ENCODE results near the gene PTCSC3.

PTCSC3 gene

DNA sequence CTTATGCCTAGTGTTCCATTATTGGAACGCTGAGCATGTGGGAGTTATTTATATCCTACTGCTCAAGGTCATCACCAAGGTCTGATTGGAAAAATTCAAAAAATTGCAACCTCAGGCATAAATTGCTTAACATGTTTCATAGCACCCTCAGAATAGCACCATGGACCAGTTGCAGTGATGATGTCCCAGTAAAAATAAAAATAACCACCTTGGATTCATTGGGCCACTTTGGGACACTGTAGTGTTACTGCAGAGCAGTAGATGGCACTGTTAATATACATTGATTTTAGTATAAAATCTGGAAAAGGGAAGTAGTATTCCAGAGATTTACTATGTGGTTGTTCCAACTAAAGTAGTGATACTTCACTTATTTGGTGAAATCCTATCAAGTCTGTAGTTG is 31.0 kb upstream of the PTCSC3 start:
- TF ChIP-seq, protein P1, sequence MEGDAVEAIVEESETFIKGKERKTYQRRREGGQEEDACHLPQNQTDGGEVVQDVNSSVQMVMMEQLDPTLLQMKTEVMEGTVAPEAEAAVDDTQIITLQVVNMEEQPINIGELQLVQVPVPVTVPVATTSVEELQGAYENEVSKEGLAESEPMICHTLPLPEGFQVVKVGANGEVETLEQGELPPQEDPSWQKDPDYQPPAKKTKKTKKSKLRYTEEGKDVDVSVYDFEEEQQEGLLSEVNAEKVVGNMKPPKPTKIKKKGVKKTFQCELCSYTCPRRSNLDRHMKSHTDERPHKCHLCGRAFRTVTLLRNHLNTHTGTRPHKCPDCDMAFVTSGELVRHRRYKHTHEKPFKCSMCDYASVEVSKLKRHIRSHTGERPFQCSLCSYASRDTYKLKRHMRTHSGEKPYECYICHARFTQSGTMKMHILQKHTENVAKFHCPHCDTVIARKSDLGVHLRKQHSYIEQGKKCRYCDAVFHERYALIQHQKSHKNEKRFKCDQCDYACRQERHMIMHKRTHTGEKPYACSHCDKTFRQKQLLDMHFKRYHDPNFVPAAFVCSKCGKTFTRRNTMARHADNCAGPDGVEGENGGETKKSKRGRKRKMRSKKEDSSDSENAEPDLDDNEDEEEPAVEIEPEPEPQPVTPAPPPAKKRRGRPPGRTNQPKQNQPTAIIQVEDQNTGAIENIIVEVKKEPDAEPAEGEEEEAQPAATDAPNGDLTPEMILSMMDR (IDR thresholded peaks at IDR 0.05; ENCODE audit: low read depth, low read length): peak; percentile 37
- no peak for DNase-seq (ENCODE audit: extremely low read depth, low read depth)

GRCh38 chr14:36204461-36205073 is 28.0 kb upstream of the PTCSC3 start:
- TF ChIP-seq, protein P1 (IDR thresholded peaks at IDR 0.05; ENCODE audit: low read depth, low read length): no peak
- no peak for DNase-seq (ENCODE audit: extremely low read depth, low read depth)

- no peak for DNase-seq (ENCODE audit: extremely low read depth, low read depth)
- TF ChIP-seq, protein P1 (IDR thresholded peaks at IDR 0.05; ENCODE audit: low read depth, low read length): no peak
Measured at GRCh38 chr14:36198378-36198777, 21.9 kb upstream of the PTCSC3 start.

- DNase-seq (ENCODE audit: extremely low read depth, low read depth): no peak
Measured at GRCh38 chr14:36194663-36195062, 18.1 kb upstream of the PTCSC3 start.

DNA sequence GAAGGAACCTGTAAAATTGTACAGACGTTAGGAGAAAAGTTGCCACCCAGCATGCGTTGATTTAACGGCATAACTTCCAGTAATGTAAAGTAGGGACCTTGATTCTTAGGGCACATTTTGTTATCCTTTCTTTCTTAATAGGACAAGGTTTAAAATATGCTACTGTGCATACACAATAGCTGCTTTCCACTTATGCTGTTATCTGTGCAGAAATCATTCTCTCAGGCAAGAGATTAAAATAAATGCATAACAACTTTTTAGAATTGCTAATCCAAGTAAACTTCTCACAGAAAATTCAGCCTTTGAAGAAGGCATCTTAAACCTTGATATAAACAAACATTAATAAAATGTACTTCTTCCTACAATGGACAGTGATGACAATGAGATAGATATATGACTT is 16.0 kb upstream of the PTCSC3 start:
- DNase-seq (ENCODE audit: extremely low read depth, low read depth): no peak
- TF ChIP-seq, protein P1 (IDR thresholded peaks at IDR 0.05; ENCODE audit: low read depth, low read length): no peak

More at GRCh38 chr14:36194663-36195062, 18.1 kb upstream of the PTCSC3 start:
- TF ChIP-seq, protein P1 (IDR thresholded peaks at IDR 0.05; ENCODE audit: low read depth, low read length): no peak

- TF ChIP-seq, protein P1 (IDR thresholded peaks at IDR 0.05; ENCODE audit: low read depth, low read length): no peak
- DNase-seq (ENCODE audit: extremely low read depth, low read depth): no peak
Measured at GRCh38 chr14:36183402-36183801, 6.9 kb upstream of the PTCSC3 start.

- TF ChIP-seq, protein P1 (IDR thresholded peaks at IDR 0.05; ENCODE audit: low read depth, low read length): no peak
Measured at GRCh38 chr14:36181417-36181816, 4.9 kb upstream of the PTCSC3 start.

More at GRCh38 chr14:36181417-36181816, 4.9 kb upstream of the PTCSC3 start:
- DNase-seq (ENCODE audit: extremely low read depth, low read depth): no peak

All from AG09319 (cell line).